Trophoblast cell (in vitro differentiated cells and primary cell): ENCODE measurements around the gene SCLY.

ENCODE experiments used
- DNase-seq, 2 donors: peaks; one replicate each; pipeline ENCODE4 v3.0.0-alpha.2; 2016
- H2AFZ ChIP-seq: 2 replicates; pipeline ENCODE4 v1.6.1; 2013; ENCODE audit warnings: low read length, moderate library complexity, mild to moderate bottlenecking; ENCODE audit not compliant: insufficient read depth, poor library complexity
- H2AK5ac ChIP-seq: 2 replicates; pipeline ENCODE4 v1.6.1; 2013; ENCODE audit warnings: mild to moderate bottlenecking, low read length
- H2BK120ac ChIP-seq: 2 replicates; pipeline ENCODE4 v1.6.1; 2013; ENCODE audit warnings: low read length, mild to moderate bottlenecking, moderate library complexity; ENCODE audit not compliant: insufficient read depth, poor library complexity
- H2BK12ac ChIP-seq: 2 replicates; pipeline ENCODE4 v1.6.1; 2013; ENCODE audit warnings: mild to moderate bottlenecking, low read length, moderate library complexity
- H2BK5ac ChIP-seq: 2 replicates; pipeline ENCODE4 v1.6.1; 2013; ENCODE audit warnings: low read length, low read depth, moderate library complexity, mild to moderate bottlenecking; ENCODE audit not compliant: poor library complexity
- H3K14ac ChIP-seq: 2 replicates; pipeline ENCODE4 v1.6.1; 2013; ENCODE audit warnings: mild to moderate bottlenecking, low read length
- H3K18ac ChIP-seq: 2 replicates; pipeline ENCODE4 v1.6.1; 2013; ENCODE audit warnings: mild to moderate bottlenecking, low read length
- H3K23ac ChIP-seq: 2 replicates; pipeline ENCODE4 v1.6.1; 2013; ENCODE audit warnings: low read length
- H3K27ac ChIP-seq: 2 replicates; pipeline ENCODE4 v1.5.1; 2013; ENCODE audit warnings: low read depth, mild to moderate bottlenecking, inconsistent platforms, low read length, moderate library complexity
- H3K27me3 ChIP-seq: 2 replicates; pipeline ENCODE4 v1.6.1; 2013; ENCODE audit warnings: inconsistent platforms, mild to moderate bottlenecking, low read length, moderate library complexity; ENCODE audit not compliant: insufficient read depth
- H3K36me3 ChIP-seq, 2 experiments: 1 replicate in 1 of 2; 2 replicates in 1 of 2; pipeline ENCODE4 v1.6.1; 2013; ENCODE audit warnings: low read length in 2 of 2, mild to moderate bottlenecking in 2 of 2, moderate library complexity in 1 of 2; ENCODE audit not compliant: insufficient read depth in 2 of 2, control insufficient read depth in 1 of 2
- H3K4ac ChIP-seq: 2 replicates; pipeline ENCODE4 v1.6.1; 2013; ENCODE audit warnings: low read depth, mild to moderate bottlenecking, low read length, moderate library complexity
- H3K4me1 ChIP-seq, 2 experiments: 1 replicate in 1 of 2; 2 replicates in 1 of 2; pipeline ENCODE4 v1.6.1; 2013; ENCODE audit warnings: low read length in 2 of 2, mild to moderate bottlenecking in 2 of 2, moderate library complexity in 1 of 2; ENCODE audit not compliant: insufficient read depth in 2 of 2, control insufficient read depth in 1 of 2
- H3K4me2 ChIP-seq: 2 replicates; pipeline ENCODE4 v1.6.1; 2013; ENCODE audit warnings: inconsistent platforms, mild to moderate bottlenecking, low read length, moderate library complexity
- H3K4me3 ChIP-seq: 2 replicates; pipeline ENCODE4 v1.5.1; 2013; ENCODE audit warnings: mild to moderate bottlenecking, low read depth, low read length, inconsistent platforms
- H3K79me1 ChIP-seq: one replicate; pipeline ENCODE4 v1.6.1; 2013; ENCODE audit warnings: low read length
- H3K79me2 ChIP-seq: 2 replicates; pipeline ENCODE4 v1.6.1; 2013; ENCODE audit warnings: low read length, mild to moderate bottlenecking; ENCODE audit not compliant: control insufficient read depth, insufficient read depth, poor library complexity
- H3K9ac ChIP-seq: 2 replicates; pipeline ENCODE4 v1.6.1; 2013; ENCODE audit warnings: mild to moderate bottlenecking, low read length
- H3K9me3 ChIP-seq: 2 replicates; pipeline ENCODE4 v1.6.1; 2013; ENCODE audit warnings: low read depth, mild to moderate bottlenecking, control low read depth, inconsistent platforms, low read length; ENCODE audit not compliant: insufficient read depth
- H4K12ac ChIP-seq: 2 replicates; pipeline ENCODE4 v1.6.1; 2013; ENCODE audit warnings: low read depth, mild to moderate bottlenecking, low read length, moderate library complexity
- H4K8ac ChIP-seq: 2 replicates; pipeline ENCODE4 v1.6.1; 2013; ENCODE audit warnings: low read depth, mild to moderate bottlenecking, low read length, moderate library complexity
- H4K91ac ChIP-seq: one replicate; pipeline ENCODE4 v1.6.1; 2013; ENCODE audit warnings: low read depth, mild to moderate bottlenecking, low read length, moderate library complexity
- WGBS: extraction: QIAGEN DNeasy Blood & Tissue Kit; methylation state at CpG from one replicate; pipeline ENCODE4 v1.1.7; 2013; ENCODE audit warnings: missing lambda C conversion rate; ENCODE audit not compliant: insufficient read length, insufficient coverage; ENCODE audit errors: extremely low coverage; 5-methylcytosine and 5-hydroxymethylcytosine counted together

The SCLY gene

GRCh38 chr2:238129166-238130010 is 68.6 kb downstream of the SCLY start:
- no peak overlapping the region for H2BK120ac ChIP-seq
- no peak overlapping the region for H4K91ac ChIP-seq
- no peak overlapping the region for H3K4me3 ChIP-seq
- no peaks in the 10 kb centered on the region for H3K27me3 ChIP-seq
- no peak overlapping the region for H3K18ac ChIP-seq
- no peak overlapping the region for H3K4ac ChIP-seq
- no peak for DNase-seq
- H3K23ac ChIP-seq = no peak overlapping the region
- H3K4me1 ChIP-seq = no peaks in the 10 kb centered on the region
- no CpG with 5 or more reads among the region's 22 CpGs for WGBS
- no peaks in the 10 kb centered on the region for H3K79me2 ChIP-seq
- H3K9me3 ChIP-seq = peaks cover 4% of the 10 kb centered on the region
- no peak overlapping the region for H2BK5ac ChIP-seq
- no peak overlapping the region for H4K12ac ChIP-seq
- H3K36me3 ChIP-seq = no peaks in the 10 kb centered on the region
- H2BK12ac ChIP-seq = no peak overlapping the region
- no peak overlapping the region for H3K9ac ChIP-seq
- H3K4me2 ChIP-seq = no peak overlapping the region
- H4K8ac ChIP-seq = no peak overlapping the region
- no peak overlapping the region for H2AFZ ChIP-seq
- no peak overlapping the region for H3K14ac ChIP-seq
- no peak overlapping the region for H3K27ac ChIP-seq
- H3K79me1 ChIP-seq = no peaks in the 10 kb centered on the region
- no peak overlapping the region for H2AK5ac ChIP-seq

GRCh38 chr2:238130111-238130695 is 69.4 kb downstream of the SCLY start:
- H3K4me3 ChIP-seq = no peak overlapping the region
- H3K23ac ChIP-seq = no peak overlapping the region
- H2BK120ac ChIP-seq = no peak overlapping the region
- H3K4ac ChIP-seq = no peak overlapping the region
- H2AK5ac ChIP-seq = no peak overlapping the region
- H3K36me3 ChIP-seq = no peaks in the 10 kb centered on the region
- H3K27ac ChIP-seq = no peak overlapping the region
- no peak overlapping the region for H3K4me2 ChIP-seq
- H3K9me3 ChIP-seq = peaks cover 1% of the 10 kb centered on the region
- H2AFZ ChIP-seq = no peak overlapping the region
- no CpG with 5 or more reads among the region's 28 CpGs for WGBS
- no peak overlapping the region for H4K12ac ChIP-seq
- H3K14ac ChIP-seq = no peak overlapping the region
- H2BK5ac ChIP-seq = no peak overlapping the region
- no peaks in the 10 kb centered on the region for H3K79me1 ChIP-seq
- DNase-seq = no peak
- H3K18ac ChIP-seq = no peak overlapping the region
- H3K4me1 ChIP-seq = no peaks in the 10 kb centered on the region
- no peaks in the 10 kb centered on the region for H3K27me3 ChIP-seq
- H3K9ac ChIP-seq = no peak overlapping the region
- no peak overlapping the region for H4K8ac ChIP-seq
- H4K91ac ChIP-seq = no peak overlapping the region
- no peak overlapping the region for H2BK12ac ChIP-seq
- no peaks in the 10 kb centered on the region for H3K79me2 ChIP-seq

GRCh38 chr2:238130696-238131628 is 70.2 kb downstream of the SCLY start:
- Histone ChIP-seq H3K4me1 (no peaks in the 10 kb centered on the region), H2BK120ac (no peak overlapping the region), H2AFZ (no peak overlapping the region), H3K79me1 (no peaks in the 10 kb centered on the region), H3K9me3 (peaks cover 1% of the 10 kb centered on the region), H3K27me3 (no peaks in the 10 kb centered on the region), H3K27ac (no peak overlapping the region), H3K79me2 (no peaks in the 10 kb centered on the region), H3K36me3 (no peaks in the 10 kb centered on the region), H2AK5ac (no peak overlapping the region), H3K4ac (no peak overlapping the region), H3K23ac (no peak overlapping the region), H3K14ac (no peak overlapping the region), H3K9ac (no peak overlapping the region), H4K12ac (no peak overlapping the region), H3K18ac (no peak overlapping the region), H2BK12ac (no peak overlapping the region), H2BK5ac (no peak overlapping the region), H3K4me3 (no peak overlapping the region), H3K4me2 (no peak overlapping the region), H4K8ac (no peak overlapping the region), H4K91ac (no peak overlapping the region)
- WGBS = no CpG with 5 or more reads among the region's 68 CpGs
- peak in 1 of 2 donors; percentile 18 for DNase-seq

- Histone ChIP-seq H3K4me3 (no peak overlapping the region), H2BK120ac (no peak overlapping the region), H3K14ac (no peak overlapping the region), H3K79me2 (no peaks in the 10 kb centered on the region), H3K4ac (no peak overlapping the region), H3K23ac (no peak overlapping the region), H3K9me3 (peaks cover 1% of the 10 kb centered on the region), H3K9ac (no peak overlapping the region), H3K27ac (no peak overlapping the region), H2BK5ac (no peak overlapping the region), H4K12ac (no peak overlapping the region), H4K8ac (no peak overlapping the region), H4K91ac (no peak overlapping the region), H2BK12ac (no peak overlapping the region), H3K4me1 (no peaks in the 10 kb centered on the region), H3K18ac (no peak overlapping the region), H3K79me1 (no peaks in the 10 kb centered on the region), H3K36me3 (no peaks in the 10 kb centered on the region), H2AK5ac (no peak overlapping the region), H2AFZ (no peak overlapping the region), H3K27me3 (no peaks in the 10 kb centered on the region), H3K4me2 (no peak overlapping the region)
- DNase-seq = no peak
- no CpG with 5 or more reads among the region's 14 CpGs for WGBS
Measured at GRCh38 chr2:238131761-238132462, 71.1 kb downstream of the SCLY start.
